Head of caudate nucleus (tissue), 42 donors: ENCODE data around the gene NTN4.

ENCODE experiments used
- DNase-seq, 42 donors: peaks; one replicate each; pipeline versions ENCODE4 v3.0.0 to v3.0.0-alpha.2; 2020 to 2021; ENCODE audit warnings: mixed read lengths in 7 of 42
- intact Hi-C: fragments of 100-400 bp; cut with DNase I; formaldehyde crosslinking; loops from one replicate; pipeline ENCODE4 v1.15.0; 2022

Gene NTN4

DNA sequence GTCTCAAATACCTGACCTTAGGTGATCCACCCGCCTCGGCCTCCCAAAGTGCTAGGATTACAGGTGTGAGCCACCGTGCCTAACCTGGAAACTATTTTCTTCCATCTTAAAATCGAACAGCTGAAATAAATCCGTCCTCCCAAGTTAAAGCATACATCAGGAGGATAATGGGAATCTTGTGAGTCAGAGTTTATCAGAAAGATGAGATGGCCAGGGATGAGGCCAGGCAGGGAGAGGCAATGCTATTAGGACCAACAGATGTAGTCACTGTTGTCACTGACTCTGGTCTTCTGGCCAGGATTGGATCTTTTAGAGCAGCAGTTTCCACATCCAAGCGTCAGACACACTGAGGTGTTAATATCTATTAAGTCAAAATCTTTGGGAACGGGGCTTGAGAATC is 177.5 kb downstream of the NTN4 start:
- intact Hi-C loops: no loop called here
- no peak for DNase-seq

DNA sequence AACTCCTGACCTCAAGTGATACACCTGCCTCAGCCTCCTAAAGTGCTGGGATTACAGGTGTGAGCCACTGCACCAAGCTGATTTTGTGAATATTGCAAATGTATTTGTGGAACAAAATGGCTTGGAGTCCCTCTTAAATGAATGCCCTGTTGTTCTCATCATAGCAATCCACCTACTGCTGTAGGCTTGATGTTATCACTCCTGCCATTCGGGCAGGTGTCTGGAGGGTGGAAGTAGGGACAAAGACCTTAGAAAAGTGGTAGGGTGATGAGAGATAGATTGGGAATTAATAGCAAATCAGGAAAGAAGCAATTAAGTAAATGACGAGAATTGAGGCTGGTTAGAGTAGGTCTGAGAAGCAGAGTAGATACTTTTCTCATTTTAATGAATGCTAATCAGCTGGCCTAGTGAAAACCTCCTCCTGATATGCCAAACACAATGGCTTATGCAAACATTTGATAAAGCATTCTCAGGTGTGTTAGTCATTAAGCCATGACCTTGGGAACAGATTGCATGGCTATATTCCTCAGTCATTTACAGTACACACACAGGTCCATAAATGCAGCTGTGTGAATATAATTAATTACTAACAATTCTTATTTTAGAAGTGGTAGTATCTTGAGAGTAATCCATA is 178.8 kb downstream of the NTN4 start:
- no peak for DNase-seq
- intact Hi-C loops: no loop called here

DNA sequence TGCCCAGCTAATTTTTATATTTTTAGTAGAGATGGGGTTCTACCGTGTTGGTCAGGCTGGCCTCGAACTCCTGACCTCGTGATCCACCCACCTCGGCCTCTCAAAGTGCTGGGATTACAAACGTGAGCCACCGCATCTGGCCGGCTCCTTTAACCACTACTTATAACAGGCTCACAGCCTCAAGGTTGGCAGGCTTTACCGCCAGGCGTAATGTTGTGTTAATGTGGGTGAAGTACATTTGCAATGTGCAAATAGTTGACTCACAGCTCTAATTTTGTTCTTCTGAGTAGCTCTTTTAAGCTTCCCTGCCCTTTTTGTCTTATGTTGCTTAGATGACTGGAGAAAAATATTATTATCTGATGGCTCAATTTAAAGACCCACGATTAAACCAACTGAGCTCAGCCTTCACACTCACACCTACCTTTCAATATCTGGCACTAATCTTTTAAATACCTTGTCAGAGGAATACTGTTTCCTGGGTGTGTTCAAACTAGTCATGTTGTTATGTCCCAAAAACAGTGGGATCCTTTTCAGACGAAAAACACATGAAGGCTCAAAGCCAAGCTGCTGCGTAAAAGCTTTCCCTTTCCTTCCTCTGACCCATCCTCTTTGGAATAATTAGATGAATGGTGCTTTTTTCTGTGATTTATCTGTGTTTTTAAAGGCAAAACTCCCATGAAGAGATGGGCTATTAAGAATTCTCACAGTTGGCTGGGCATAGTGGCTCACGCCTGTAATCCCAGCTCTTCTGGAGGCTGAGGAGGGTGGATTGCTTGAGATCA is 182.1 kb downstream of the NTN4 start:
- peak in 4 of 42 donors; percentile 18 to 56 (median 30) for DNase-seq
- intact Hi-C loops: no loop called here
